ENCODE measurements around the gene JARID2.
"Not testable (repeated sequence)": the region's sequence is repeated elsewhere in the genome, so short reads cannot be mapped to it uniquely, and the experiment has no call there.

The JARID2 gene

GRCh38 chr6:15401120-15401519 is 155.3 kb downstream of the JARID2 start:
- DNase-seq (ENCODE audit: low read depth) = no peak

- DNase-seq (ENCODE audit: low read depth) = no peak
Measured at GRCh38 chr6:15401769-15402250, 155.9 kb downstream of the JARID2 start.

GRCh38 chr6:15402406-15403045 is 156.7 kb downstream of the JARID2 start:
- DNase-seq (ENCODE audit: low read depth) = no peak

- no peak for DNase-seq (ENCODE audit: low read depth)
Measured at GRCh38 chr6:15403094-15403755, 157.4 kb downstream of the JARID2 start.

GRCh38 chr6:15404685-15404980 is 158.8 kb downstream of the JARID2 start:
- DNase-seq (ENCODE audit: low read depth) = no peak

GRCh38 chr6:15405129-15406068 is 159.5 kb downstream of the JARID2 start:
- no peak for DNase-seq (ENCODE audit: low read depth)

GRCh38 chr6:15406452-15406851 is 160.6 kb downstream of the JARID2 start:
- no peak for DNase-seq (ENCODE audit: low read depth)

GRCh38 chr6:15408008-15408407 is 162.1 kb downstream of the JARID2 start:
- DNase-seq (ENCODE audit: low read depth) = no peak

- no peak for DNase-seq (ENCODE audit: low read depth)
Measured at GRCh38 chr6:15408758-15409157, 162.9 kb downstream of the JARID2 start.

- DNase-seq (ENCODE audit: low read depth) = no peak
Measured at GRCh38 chr6:15409301-15410125, 163.6 kb downstream of the JARID2 start.

- DNase-seq (ENCODE audit: low read depth) = no peak
Measured at GRCh38 chr6:15410126-15410391, 164.2 kb downstream of the JARID2 start.

- DNase-seq (ENCODE audit: low read depth) = no peak
Measured at GRCh38 chr6:15410752-15411151, 164.9 kb downstream of the JARID2 start.

- DNase-seq (ENCODE audit: low read depth) = no peak
Measured at GRCh38 chr6:15411766-15412165, 165.9 kb downstream of the JARID2 start.

- DNase-seq (ENCODE audit: low read depth) = no peak
Measured at GRCh38 chr6:15412767-15413166, 166.9 kb downstream of the JARID2 start.

- DNase-seq (ENCODE audit: low read depth) = no peak
Measured at GRCh38 chr6:15413466-15414234, 167.8 kb downstream of the JARID2 start.

GRCh38 chr6:15414235-15414612 is 168.4 kb downstream of the JARID2 start:
- DNase-seq (ENCODE audit: low read depth) = no peak

- DNase-seq (ENCODE audit: low read depth) = not testable (repeated sequence)
Measured at GRCh38 chr6:15415622-15416021, 169.8 kb downstream of the JARID2 start.

- DNase-seq (ENCODE audit: low read depth) = no peak
Measured at GRCh38 chr6:15416932-15417509, 171.2 kb downstream of the JARID2 start.

- DNase-seq (ENCODE audit: low read depth) = no peak
Measured at GRCh38 chr6:15417811-15418210, 171.9 kb downstream of the JARID2 start.

- DNase-seq (ENCODE audit: low read depth) = no peak
Measured at GRCh38 chr6:15419493-15419892, 173.6 kb downstream of the JARID2 start.

GRCh38 chr6:15420959-15421438 is 175.1 kb downstream of the JARID2 start:
- no peak for DNase-seq (ENCODE audit: low read depth)
